Esophagus muscularis mucosa (tissue), 2 donors: ENCODE results near the gene CDK5R1.

Experiments
- EP300 ChIP-seq: sonication (generic); formaldehyde crosslinking; IDR thresholded peaks from one replicate; pipeline ENCODE4 v1.6.1; 2017; ENCODE audit warnings: antibody characterized with exemption
- POLR2A ChIP-seq: fragments of 450-650 bp; IDR thresholded peaks from one replicate; pipeline ENCODE4 v1.6.1; 2017; ENCODE audit warnings: antibody characterized with exemption, moderate library complexity, mild to moderate bottlenecking, low read depth

- TF ChIP-seq EP300, result no peak
- TF ChIP-seq POLR2A, result no peak
These were observed 24.8 kb upstream of the CDK5R1 start for GRCh38 chr17:32461853-32462617.
